Pons (tissue), 1 donor: ENCODE results near the gene CAMK2D.

Source experiments
- DNase-seq: peaks from one replicate; pipeline ENCODE4 v3.0.0-alpha.2; 2016; ENCODE audit warnings: low spot score

Gene CAMK2D

DNA sequence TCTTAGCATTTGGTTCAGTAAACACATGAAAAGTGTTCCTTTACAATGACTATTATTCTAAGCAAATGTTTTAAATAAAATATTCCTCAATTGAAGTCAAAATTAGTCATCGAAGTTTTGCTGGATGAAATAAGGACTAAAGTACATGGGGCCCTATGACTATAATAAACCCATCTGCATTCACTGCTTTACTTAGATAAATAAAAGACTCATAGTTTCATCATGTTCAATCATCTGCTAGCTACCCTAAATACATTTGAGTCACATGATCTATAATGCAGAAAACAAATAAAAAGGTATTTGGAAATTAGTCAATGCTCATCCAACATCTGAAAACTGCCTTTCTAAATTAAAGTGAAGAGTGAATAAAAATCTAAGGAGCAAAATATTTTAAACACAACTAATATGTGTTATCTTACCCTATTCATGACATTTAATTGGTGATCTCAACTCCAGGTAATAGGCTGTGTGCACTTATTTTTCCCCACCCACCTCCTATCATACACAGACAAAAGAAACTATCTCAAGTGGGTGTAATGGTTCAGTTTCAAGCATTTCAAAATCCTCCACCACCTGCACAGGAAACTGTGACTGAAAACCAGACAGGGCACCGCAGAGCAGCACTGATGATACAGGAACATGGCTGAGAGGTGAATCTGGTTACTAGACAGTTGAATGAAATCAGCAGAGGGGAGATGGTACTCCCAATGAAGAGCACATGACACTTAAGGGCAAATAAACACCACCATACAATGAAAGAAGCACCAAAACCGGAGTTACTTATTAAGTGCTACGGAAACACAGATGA is 78.6 kb downstream of the CAMK2D start:
- DNase-seq: no peak

GRCh38 chr4:113678641-113679040 is 82.9 kb downstream of the CAMK2D start:
- DNase-seq: no peak

GRCh38 chr4:113677325-113677724 is 84.2 kb downstream of the CAMK2D start:
- DNase-seq: no peak

- DNase-seq: no peak
Measured at GRCh38 chr4:113675731-113676697, 85.5 kb downstream of the CAMK2D start.

- DNase-seq: no peak
Measured at GRCh38 chr4:113674733-113675132, 86.8 kb downstream of the CAMK2D start.

DNA sequence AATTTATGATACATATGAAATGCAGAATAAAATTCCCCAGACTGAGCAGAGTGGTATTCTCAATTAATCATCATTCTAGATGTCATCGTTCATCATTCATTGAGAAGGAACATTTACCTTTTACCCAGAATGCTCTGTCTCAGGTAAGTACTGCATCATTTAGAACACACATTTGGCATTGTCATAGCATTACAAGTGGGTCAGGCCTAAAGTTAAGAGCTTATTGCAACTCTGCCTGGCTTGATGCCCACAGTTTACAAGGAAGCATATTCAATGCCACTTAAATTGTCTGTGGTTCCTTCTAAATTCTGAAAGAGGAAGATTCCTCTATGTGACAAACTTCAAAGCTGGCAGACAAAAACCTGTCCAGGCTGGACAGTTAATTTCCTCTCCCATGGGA is 87.3 kb downstream of the CAMK2D start:
- no peak for DNase-seq

DNA sequence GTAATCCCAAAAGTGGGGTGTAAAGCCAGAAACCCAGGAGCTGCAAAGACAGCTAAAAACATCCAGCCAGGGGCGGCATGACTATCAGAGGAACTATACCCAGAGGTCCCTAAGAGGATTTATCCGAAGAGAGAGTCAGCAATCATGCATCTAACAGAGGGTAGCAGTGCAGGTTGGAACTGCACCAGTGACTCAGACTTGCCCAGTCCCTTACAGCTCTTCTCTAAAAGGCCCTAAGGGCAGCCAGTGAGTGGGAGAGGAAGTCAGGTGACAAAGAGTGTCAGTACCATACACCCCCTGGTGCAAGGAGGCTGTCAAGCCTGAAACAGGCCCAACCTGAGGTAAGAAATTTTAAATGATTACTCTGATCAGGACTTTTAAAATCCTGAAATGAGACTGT is 88.1 kb downstream of the CAMK2D start:
- no peak for DNase-seq

DNA sequence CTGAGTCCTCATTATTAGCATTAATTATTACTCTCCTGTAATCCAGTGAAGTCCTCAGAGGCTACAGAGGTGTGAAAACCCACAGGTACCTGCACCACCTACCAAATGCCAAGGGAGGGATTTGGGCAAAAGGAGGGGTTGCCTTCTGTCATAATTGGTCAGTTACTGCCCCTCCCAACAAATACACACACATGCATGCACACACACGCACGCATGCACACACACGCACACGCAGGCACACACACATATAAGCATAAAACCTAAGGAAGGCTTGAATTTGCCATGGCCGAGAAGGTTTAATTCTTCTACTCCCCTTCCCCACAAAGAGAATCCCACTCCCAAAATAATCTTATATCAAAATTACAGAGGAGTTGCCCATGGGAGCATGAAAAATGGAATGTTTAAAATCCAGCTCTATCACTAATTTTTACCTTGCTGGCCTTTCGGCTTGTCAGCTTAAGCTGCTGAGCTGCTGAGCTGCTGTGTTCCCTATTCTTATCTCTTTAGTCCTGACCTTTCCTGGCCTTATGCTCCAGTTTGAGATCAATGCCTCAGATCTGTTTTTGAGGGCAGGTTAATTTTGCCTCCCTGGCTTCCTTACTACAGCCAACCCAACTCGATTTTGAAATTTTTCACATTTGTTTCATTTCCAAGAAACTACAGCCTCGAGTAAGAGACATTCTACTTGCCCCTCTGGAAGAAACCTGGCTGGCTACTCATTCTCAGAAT is 95.0 kb downstream of the CAMK2D start:
- DNase-seq: no peak

DNA sequence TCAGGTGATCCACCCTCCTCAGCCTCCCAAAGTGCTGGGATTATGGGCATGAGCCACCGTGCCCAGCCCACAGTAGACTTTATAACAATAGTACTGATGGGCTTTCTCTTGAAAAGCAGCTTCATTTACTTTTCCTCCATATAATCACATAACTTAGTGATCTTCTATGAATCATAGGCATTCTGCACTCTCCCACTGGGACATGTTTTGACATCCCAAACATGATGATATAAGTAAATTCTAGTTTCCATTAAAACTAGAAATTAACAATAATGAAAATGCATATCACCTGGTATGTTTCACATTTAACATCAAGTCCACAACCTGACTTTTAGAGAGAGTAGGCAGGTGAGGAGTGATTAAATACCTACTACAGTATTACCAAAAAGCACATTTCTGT is 96.5 kb downstream of the CAMK2D start:
- no peak for DNase-seq

DNA sequence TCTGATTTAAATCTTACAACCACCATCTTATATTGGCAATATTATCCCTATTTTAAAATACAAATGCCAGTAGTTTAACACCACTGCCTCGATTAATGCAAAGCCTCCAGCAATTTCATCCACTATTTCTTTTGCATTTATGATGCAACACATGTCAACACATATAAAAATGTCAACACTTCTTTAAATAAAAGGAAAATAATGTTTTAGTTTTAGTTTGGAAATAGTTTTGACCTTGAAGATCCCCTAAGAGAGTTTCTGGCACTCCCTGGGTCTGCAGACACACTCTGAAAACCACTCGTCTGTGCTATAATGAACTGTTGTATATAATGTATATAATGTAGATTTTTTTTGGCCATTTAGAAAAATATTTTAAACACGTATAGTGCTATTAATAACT is 99.0 kb downstream of the CAMK2D start:
- DNase-seq: no peak

- DNase-seq: no peak
Measured at GRCh38 chr4:113659127-113659526, 102.4 kb downstream of the CAMK2D start.

- DNase-seq: no peak
Measured at GRCh38 chr4:113657586-113658233, 103.8 kb downstream of the CAMK2D start.

GRCh38 chr4:113653871-113654270 is 107.7 kb downstream of the CAMK2D start:
- no peak for DNase-seq

- no peak for DNase-seq
Measured at GRCh38 chr4:113646442-113646822, 115.1 kb downstream of the CAMK2D start.

DNA sequence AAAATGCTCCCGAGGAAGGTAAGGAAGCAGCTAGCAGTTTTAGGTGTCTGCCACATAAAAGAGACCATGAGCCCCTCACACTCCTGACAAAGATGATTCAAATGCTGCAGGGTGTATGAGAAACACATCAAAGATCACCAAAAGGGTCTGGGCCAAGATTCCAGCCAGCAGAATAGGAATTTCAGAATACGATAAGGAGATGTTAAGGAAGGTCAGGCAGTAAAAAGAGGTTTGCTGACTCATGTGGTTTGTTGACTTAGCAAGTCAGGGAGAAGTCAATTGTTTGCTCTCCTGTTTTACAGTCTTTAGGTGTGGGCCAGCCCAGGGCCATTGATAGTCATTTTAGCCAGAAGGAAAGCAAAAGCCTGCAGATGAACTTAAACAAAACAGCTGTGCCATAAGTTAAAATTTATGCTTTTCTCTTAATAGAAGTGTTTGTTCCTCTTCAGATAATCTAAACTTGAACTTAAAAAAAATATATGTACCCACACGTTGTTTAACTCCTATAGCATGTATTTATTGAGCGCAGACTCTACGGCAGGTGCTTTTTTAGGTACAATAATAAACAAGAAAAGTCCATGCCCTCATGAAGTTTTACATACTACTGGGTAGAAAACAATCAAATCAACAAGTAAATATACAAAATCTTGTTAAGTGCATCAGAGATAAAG is 115.6 kb downstream of the CAMK2D start:
- DNase-seq: no peak

DNA sequence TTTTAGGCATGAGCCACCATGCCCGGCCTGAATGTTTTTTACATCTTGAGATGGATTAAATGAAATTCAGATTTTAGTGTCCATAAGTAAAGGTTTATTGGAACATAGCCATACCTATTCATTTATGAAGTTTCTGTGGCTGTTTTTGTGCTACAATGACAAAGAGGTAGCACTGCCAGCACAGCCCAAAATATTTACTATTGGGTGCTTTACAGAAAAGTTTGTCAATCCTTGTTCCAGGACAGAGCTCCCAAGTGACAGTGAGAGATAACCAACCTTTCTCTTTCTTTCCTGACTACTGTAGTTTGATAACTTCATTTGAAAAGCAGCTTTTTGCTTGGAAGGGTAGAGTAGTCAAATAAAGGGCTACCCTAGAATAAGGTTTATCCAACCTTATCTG is 116.2 kb downstream of the CAMK2D start:
- no peak for DNase-seq

DNA sequence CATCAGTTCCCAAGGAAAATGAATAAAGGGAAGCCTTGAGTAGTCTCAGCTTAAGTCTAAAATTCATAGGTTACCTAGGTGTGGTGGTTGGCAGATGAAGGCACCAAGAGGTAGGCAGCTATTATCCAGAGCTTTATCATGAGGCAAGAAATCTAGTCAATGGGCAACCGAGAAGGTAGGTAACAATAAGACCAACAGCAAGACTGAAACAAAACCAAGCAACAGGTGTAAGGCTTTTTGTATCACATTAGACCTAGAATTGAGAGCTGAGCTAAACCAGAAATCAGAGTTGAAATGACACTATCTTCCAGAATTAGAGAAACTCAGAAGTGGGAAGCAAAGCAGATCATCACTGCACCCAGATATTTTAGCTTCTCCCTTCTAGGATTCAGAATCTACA is 117.1 kb downstream of the CAMK2D start:
- DNase-seq: no peak

- no peak for DNase-seq
Measured at GRCh38 chr4:113643505-113643904, 118.0 kb downstream of the CAMK2D start.

DNA sequence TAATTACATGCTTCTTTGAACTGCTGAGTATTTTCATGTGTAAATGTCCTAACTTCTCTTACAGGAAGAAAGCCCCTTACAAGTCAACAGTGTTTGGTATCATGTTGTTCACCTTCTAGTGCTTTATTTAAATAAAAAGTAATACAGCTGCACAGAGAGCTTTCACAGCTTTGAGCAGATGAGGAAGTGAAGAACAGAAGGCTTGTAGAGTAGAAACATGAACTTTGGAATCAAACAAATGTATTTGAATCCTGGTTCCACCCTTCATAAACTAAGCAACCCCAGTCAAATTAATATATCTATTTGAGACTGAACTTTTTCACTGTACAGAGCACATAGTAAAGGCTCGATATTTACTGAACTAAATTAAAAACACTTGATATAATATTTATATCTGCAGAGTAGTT is 120.5 kb downstream of the CAMK2D start:
- DNase-seq: no peak

DNA sequence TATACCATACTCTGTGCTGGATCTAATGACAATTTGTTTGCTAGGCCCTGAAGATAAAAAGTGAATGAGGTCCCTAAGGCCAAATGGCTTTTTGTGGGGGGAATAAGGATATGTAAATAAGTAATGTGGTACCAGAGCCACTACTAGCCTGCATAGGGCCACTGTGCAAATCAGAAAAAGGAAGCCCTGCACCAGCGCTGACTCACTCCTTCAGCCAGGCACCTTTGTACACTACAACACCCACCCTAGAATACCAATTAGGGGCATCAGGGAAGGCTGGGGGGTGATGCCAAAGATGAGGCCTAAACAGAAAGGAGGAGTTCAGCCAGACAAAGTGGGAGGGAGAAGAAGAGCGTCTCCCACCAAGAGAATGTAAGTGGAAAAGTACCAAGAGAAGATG is 122.2 kb downstream of the CAMK2D start:
- DNase-seq: no peak

DNA sequence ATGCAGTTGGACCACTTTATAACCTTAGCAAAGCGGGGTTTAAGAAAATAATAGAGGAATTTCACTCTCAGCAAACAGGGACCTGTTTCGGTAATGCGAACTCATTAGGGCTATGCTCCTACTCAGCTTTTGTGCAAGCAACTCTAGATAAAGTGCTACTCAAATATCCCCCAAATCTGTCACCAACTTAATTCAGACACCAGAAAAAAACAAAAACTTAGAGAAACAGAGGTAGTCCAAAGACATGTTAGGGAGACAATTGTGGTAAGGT is 123.0 kb downstream of the CAMK2D start:
- DNase-seq: no peak
